OCI-M2 (cell line): ENCODE data around the gene NOXO1.

Experiments used
- DNase-seq: peaks from one replicate; lab custom pipeline; 2025; ENCODE audit not compliant: unreplicated experiment; lab: John Stamatoyannopoulos, UW

NOXO1 gene

GRCh38 chr16:1998360-1998835 is 17.1 kb upstream of the NOXO1 start:
- DNase-seq = no peak

- DNase-seq = no peak
Observed at GRCh38 chr16:1997494-1998359, 16.5 kb upstream of the NOXO1 start.

GRCh38 chr16:1993731-1994131 is 12.5 kb upstream of the NOXO1 start:
- DNase-seq = no peak

GRCh38 chr16:1992704-1993317 is 11.5 kb upstream of the NOXO1 start:
- DNase-seq = no peak

- DNase-seq = no peak
Observed at GRCh38 chr16:1991948-1992703, 10.9 kb upstream of the NOXO1 start.

- DNase-seq = no peak
Observed at GRCh38 chr16:1991588-1991947, 10.3 kb upstream of the NOXO1 start.

- no peak for DNase-seq
Observed at GRCh38 chr16:1991135-1991551, 9.9 kb upstream of the NOXO1 start.

GRCh38 chr16:1990351-1991134 is 9.3 kb upstream of the NOXO1 start:
- no peak for DNase-seq

- no peak for DNase-seq
Observed at GRCh38 chr16:1990101-1990350, 8.8 kb upstream of the NOXO1 start.

GRCh38 chr16:1989209-1990100 is 8.2 kb upstream of the NOXO1 start, which contains the start of gene SYNGR3:
TSS of gene SYNGR3 (plus strand) at chr16:1989970. CDS start at chr16:1990103, 133 bp downstream.
- DNase-seq = no peak

- DNase-seq = no peak
Observed at GRCh38 chr16:1987198-1987597, 5.9 kb upstream of the NOXO1 start.

GRCh38 chr16:1985466-1986150 is 4.3 kb upstream of the NOXO1 start:
- DNase-seq = no peak

GRCh38 chr16:1984347-1985225 is 3.3 kb upstream of the NOXO1 start:
- DNase-seq = no peak

GRCh38 chr16:1983544-1984346 is 2.5 kb upstream of the NOXO1 start, which contains the start of gene GFER:
TSS of gene GFER (plus strand) at chr16:1984193. CDS start at chr16:1984219, 26 bp downstream.
- no peak for DNase-seq

GRCh38 chr16:1982991-1983543 is 1.8 kb upstream of the NOXO1 start:
- no peak for DNase-seq

- DNase-seq = no peak
Observed at GRCh38 chr16:1982013-1982433, 754 bp upstream of the NOXO1 start.

GRCh38 chr16:1980770-1981087 is 540 bp downstream of the NOXO1 start:
- no peak for DNase-seq
